K562 (cell line): ENCODE results near the gene NR3C1. TPM values are rescaled to one million over a fixed set of nuclear protein-coding genes. Genes with fewer than 3 reads are reported as not detected.

Experiments
- ATAC-seq: fragments of 200-7000 bp; cut with Tn5 transposase; 3 replicates; pipeline ENCODE4 v1.9.1; 2020; ENCODE audit warnings: moderate library complexity
- BruUV-seq: library from RNA; stranded (reverse); fragments of 400-500 nt; replicated peaks from 2 replicates; lab custom pipeline; 2021; lab: Mats Ljungman, UMichigan
- CTCF ChIA-PET: fragments of 300-600 bp; formaldehyde crosslinking; extraction: SDS; loops from one replicate; lab custom pipeline; 2021; ENCODE audit warnings: low intra/inter-chr PET ratio; lab: Yijun Ruan, JAX
- POLR2A ChIA-PET: fragments of 300-600, 350-650 bp; sonication (Branson Sonifier 250); formaldehyde crosslinking; extraction: SDS; loops from one replicate; lab custom pipeline; 2021; ENCODE audit warnings: antibody characterized with exemption, inconsistent platforms; lab: Yijun Ruan, JAX
- DNase-seq, 4 experiments: peaks; one replicate each; pipeline versions ENCODE4 v3.0.0 to v3.0.0-alpha.2; 2011 to 2018; ENCODE audit warnings: low spot score in 3 of 4, mixed read lengths in 3 of 4; ENCODE audit errors: extremely low read depth in 1 of 4
- FAIRE-seq: peaks from 2 replicates; lab custom pipeline; 2011; peaks lifted over from hg19 to GRCh38; lab: Jason Lieb, UNC
- H2AFZ ChIP-seq: 2 replicates; pipeline ENCODE4 v1.6.0; 2011; ENCODE audit warnings: low read depth, low read length, control low read depth, inconsistent platforms
- H3K27ac ChIP-seq: fragments of 200-600 bp; 3 replicates; pipeline ENCODE4 v1.8.0; 2011; ENCODE audit warnings: low read depth, mild to moderate bottlenecking, control low read depth, inconsistent platforms, low read length, moderate library complexity, mixed read lengths; ENCODE audit errors: extremely low read depth
- H3K27me3 ChIP-seq, 2 experiments: fragments of 300-600 bp in 1 of 2; 2 replicates in 1 of 2; 3 replicates in 1 of 2; pipeline versions ENCODE4 v1.6.0 to v1.8.0; 2011; ENCODE audit warnings: inconsistent platforms in 2 of 2, low read length in 2 of 2, mild to moderate bottlenecking in 1 of 2, mixed read lengths in 1 of 2, moderate library complexity in 1 of 2; ENCODE audit not compliant: control insufficient read depth in 2 of 2, insufficient read depth in 2 of 2
- H3K36me3 ChIP-seq: fragments of 300-600 bp; 3 replicates; pipeline ENCODE4 v1.8.0; 2011; ENCODE audit warnings: mild to moderate bottlenecking, low read length, inconsistent platforms; ENCODE audit not compliant: control insufficient read depth, insufficient read depth
- H3K4me1 ChIP-seq, 2 experiments: fragments of 200-600 bp in 1 of 2; replicated peaks in 1 of 2; 2 replicates in 1 of 2; 3 replicates in 1 of 2; pipeline versions ENCODE4 v1.5.1 to v1.8.0; 2011; ENCODE audit warnings: inconsistent platforms in 2 of 2, low read length in 2 of 2, mild to moderate bottlenecking in 1 of 2, mixed read lengths in 1 of 2, moderate library complexity in 1 of 2; ENCODE audit not compliant: control insufficient read depth in 2 of 2, insufficient read depth in 2 of 2
- H3K4me2 ChIP-seq: 2 replicates; pipeline ENCODE4 v1.6.1; 2011; ENCODE audit warnings: low read length, control low read depth, inconsistent platforms, mixed read lengths; ENCODE audit not compliant: insufficient read depth
- H3K4me3 ChIP-seq: fragments of 200-600 bp; sonication (generic), shearing (Covaris generic); 2 replicates; pipeline ENCODE4 v1.5.1; 2016; ENCODE audit warnings: control low read depth, inconsistent platforms
- H3K79me2 ChIP-seq: fragments of 200-600 bp; 3 replicates; pipeline ENCODE4 v1.8.0; 2011; ENCODE audit warnings: low read length, inconsistent platforms; ENCODE audit not compliant: control insufficient read depth, insufficient read depth
- H3K9ac ChIP-seq, 2 experiments: 2 replicates each; pipeline versions ENCODE4 v1.6.0 to v1.6.1; 2011; ENCODE audit warnings: low read depth in 2 of 2, low read length in 2 of 2, control low read depth in 1 of 2, inconsistent platforms in 1 of 2, mild to moderate bottlenecking in 1 of 2, mixed read lengths in 1 of 2; ENCODE audit not compliant: insufficient read depth in 1 of 2
- H3K9me1 ChIP-seq: one replicate; pipeline ENCODE4 v1.6.0; 2011; ENCODE audit warnings: inconsistent platforms, mild to moderate bottlenecking, low read length, moderate library complexity; ENCODE audit not compliant: control insufficient read depth, insufficient read depth
- H3K9me3 ChIP-seq: replicated peaks from 2 replicates; pipeline ENCODE4 v1.5.1; 2011; ENCODE audit warnings: low read depth, low read length, inconsistent platforms; ENCODE audit not compliant: control insufficient read depth, insufficient read depth
- H4K20me1 ChIP-seq: replicated peaks from 2 replicates; pipeline ENCODE4 v1.6.1; 2011; ENCODE audit warnings: low read length, inconsistent platforms, mixed read lengths; ENCODE audit not compliant: control insufficient read depth, insufficient read depth
- CBX2 ChIP-seq: fragments of 200-600 bp; sonication (generic); IDR thresholded peaks from one replicate; pipeline ENCODE4 v1.6.1; 2012; ENCODE audit warnings: mild to moderate bottlenecking, low read length, inconsistent platforms; ENCODE audit not compliant: insufficient read depth, poor library complexity, severe bottlenecking
- CREB3 ChIP-seq: fragments of 450-650 bp; conservative IDR thresholded peaks from 2 replicates; pipeline ENCODE4 v1.6.1; 2016; ENCODE audit warnings: missing genetic modification characterization, low read depth, mild to moderate bottlenecking, missing compliant biosample characterization, moderate library complexity
- DDX20 ChIP-seq: fragments of 450-650 bp; IDR thresholded peaks from 2 replicates; pipeline ENCODE4 v1.6.1; 2016; ENCODE audit warnings: missing genetic modification characterization, low read depth, mild to moderate bottlenecking, missing compliant biosample characterization, moderate library complexity
- EGR1 ChIP-seq: fragments of 450-650 bp; conservative IDR thresholded peaks from 2 replicates; pipeline ENCODE4 v1.6.1; 2017; ENCODE audit warnings: mild to moderate bottlenecking
- FOSL1 ChIP-seq: fragments of 200-800 bp; sonication (Bioruptor generic); conservative IDR thresholded peaks from 2 replicates; pipeline ENCODE4 v1.6.1; 2016; ENCODE audit warnings: missing genetic modification characterization, missing compliant biosample characterization
- FOXA3 ChIP-seq, 2 experiments: fragments of 450-650 bp in 1 of 2; sonication (generic) in 1 of 2; formaldehyde crosslinking; IDR thresholded peaks in 1 of 2; conservative IDR thresholded peaks in 1 of 2; 2 replicates each; pipeline versions ENCODE4 v1.4.0 to v1.8.0; 2020 to 2022; ENCODE audit warnings: mild to moderate bottlenecking in 2 of 2, missing genetic modification reagents in 1 of 2
- HLTF ChIP-seq: fragments of 450-650 bp; IDR thresholded peaks from 2 replicates; pipeline ENCODE4 v1.6.1; 2016
- HOXB6 ChIP-seq: fragments of 250-450 bp; sonication (Bioruptor Pico); IDR thresholded peaks from 2 replicates; pipeline ENCODE4 v1.5.1; 2022; ENCODE audit warnings: mild to moderate bottlenecking, borderline replicate concordance
- IRF1 ChIP-seq: sonication (generic); formaldehyde crosslinking; IDR thresholded peaks from 2 replicates; pipeline ENCODE4 v1.8.0; 2022; ENCODE audit warnings: missing genetic modification reagents, mild to moderate bottlenecking, borderline replicate concordance
- NFIC ChIP-seq: fragments of 450-650 bp; IDR thresholded peaks from 2 replicates; pipeline ENCODE4 v1.6.1; 2017; ENCODE audit warnings: mild to moderate bottlenecking, inconsistent platforms
- PHB ChIP-seq: fragments of 250-450 bp; sonication (Bioruptor Pico); IDR thresholded peaks from 2 replicates; pipeline ENCODE4 v1.5.0; 2021
- STAG1 ChIP-seq: sonication (generic); formaldehyde crosslinking; IDR thresholded peaks from 2 replicates; pipeline ENCODE4 v1.5.0; 2020; ENCODE audit warnings: missing genetic modification reagents, borderline replicate concordance
- TAF15 ChIP-seq: fragments of 200-400 bp; formaldehyde crosslinking; IDR thresholded peaks from 2 replicates; pipeline ENCODE4 v1.6.1; 2017; ENCODE audit warnings: mild to moderate bottlenecking, low read depth, low read length, moderate library complexity
- TSC22D4 ChIP-seq: fragments of 450-650 bp; IDR thresholded peaks from 2 replicates; pipeline ENCODE4 v1.6.1; 2016; ENCODE audit warnings: missing genetic modification characterization, missing biosample characterization, control low read depth
- ZNF12 ChIP-seq: sonication (generic); formaldehyde crosslinking; IDR thresholded peaks from 2 replicates; pipeline ENCODE4 v1.4.0; 2020; ENCODE audit warnings: mild to moderate bottlenecking, missing genetic modification reagents
- ZNF79 ChIP-seq: fragments of 250-450 bp; sonication (Bioruptor Pico); IDR thresholded peaks from 2 replicates; pipeline ENCODE4 v1.4.0; 2020; ENCODE audit warnings: low read depth, mild to moderate bottlenecking, moderate library complexity
- WGBS: fragments of 100-300 bp; shearing (Covaris generic); methylation state at CpG from one replicate; pipeline ENCODE4 v1.1.6; 2016; ENCODE audit warnings: low coverage, mixed read lengths; ENCODE audit not compliant: insufficient coverage; ENCODE audit errors: missing lambda C conversion rate; 5-methylcytosine and 5-hydroxymethylcytosine counted together
- in situ Hi-C: fragments of 300-500 bp; cut with MboI; formaldehyde crosslinking; loops from 4 replicates; pipeline ENCODE4 v1.15.0; 2018; ENCODE audit warnings: inconsistent platforms, mixed read lengths
- intact Hi-C: fragments of 100-400 bp; cut with micrococcal nuclease; formaldehyde crosslinking; loops from 2 replicates; pipeline ENCODE4 v1.14.2; 2022
- polyA plus RNA-seq, 8 experiments: library from polyadenylated mRNA; depleted of rRNA in 4 of 8; stranded (reverse) in 5 of 8; unstranded in 3 of 8; fragments of >200 nt; fragmentation: Nextera tagmentation in 2 of 8; fragmentation: Illumina TruSeq in 1 of 8; extraction: Ambion mirVana in 2 of 8; extraction: Trizol in 1 of 8; gene quantifications; 2 replicates each; pipeline versions ENCODE4 v1.2.1 to v1.2.3, GENCODE V29; 2011 to 2014; ENCODE audit warnings: inconsistent platforms in 1 of 8, missing spikeins in 1 of 8
- total RNA-seq, 7 experiments: library from RNA; depleted of rRNA in 6 of 7; stranded (reverse); fragments of >200 nt in 6 of 7; fragmentation: Illumina TruSeq in 2 of 7; extraction: Trizol in 2 of 7; gene quantifications; 2 replicates each; pipeline versions ENCODE4 v1.2.1 to v1.2.3, GENCODE V29; 2011 to 2021; ENCODE audit warnings: low replicate concordance in 1 of 7

Gene NR3C1
- total and polyA plus RNA-seq, 9 of the 15 experiments (the other 6 are each of a cell fraction or from before 2014, with no cell fraction given) = 8.2 to 36.0 (median 15.0) TPM

- Histone ChIP-seq H3K4me3 (no peak overlapping the region), H3K27me3 (no peaks in the 10 kb centered on the region), H3K4me2 (no peak overlapping the region), H3K9me3 (peaks cover 4% of the 10 kb centered on the region), H3K4me1 (peaks cover 5 to 18% of the 10 kb centered on the region in 2 experiments; a peak in 4 of 5 replicates), H4K20me1 (no peaks in the 10 kb centered on the region), H2AFZ (peak overlapping the region; percentile 59; the same call in 1 of the 2 replicates), H3K9me1 (no peaks in the 10 kb centered on the region), H3K36me3 (no peaks in the 10 kb centered on the region), H3K79me2 (no peaks in the 10 kb centered on the region), H3K27ac (no peak overlapping the region), H3K9ac (peak overlapping the region in 1 of 2 experiments; percentile 12; a peak in 1 of 4 replicates)
- FAIRE-seq (peak; percentile 23), ATAC-seq (no peak; the same call in 2 of the 3 replicates), DNase-seq (no peak)
- intact Hi-C loops (no loop called here), in situ Hi-C loops (no loop called here)
- TF ChIP-seq TSC22D4 (tag) (no peak), EGR1 (no peak), HOXB6 (CRISPR knock-in tag) (no peak), TAF15 (no peak), NFIC (no peak), FOSL1 (tag) (no peak), CBX2 (no peak), FOXA3 (CRISPR knock-in tag; conservative IDR thresholded peaks at IDR 0.05 in 1 of 2, IDR thresholded peaks at IDR 0.05 in 1 of 2) (no peak), PHB (CRISPR knock-in tag) (no peak), ZNF12 (CRISPR knock-in tag) (no peak), ZNF79 (CRISPR knock-in tag) (no peak), STAG1 (CRISPR knock-in tag) (no peak), CREB3 (tag) (no peak), DDX20 (tag) (no peak), HLTF (no peak), IRF1 (CRISPR knock-in tag) (no peak)
- ChIA-PET POLR2A (interaction anchor here (0.6 to 1.1 kb wide), 5 partner anchors 12 to 1234 kb away, joined by 3 read pairs; no protein-coding TSS in a partner anchor), CTCF (no interaction called here)
- no TSS peak for BruUV-seq
- WGBS = 62% methylated on average over 5 of the region's 5 CpGs
Measured at GRCh38 chr5:143239882-143240518, 163.5 kb downstream of the NR3C1 start.
